Stimulated activated CD4-positive, alpha-beta T cell treated with anti-CD3 and anti-CD28 coated beads, Interleukin-15, amount 100 ng/mL, for 48 hours (primary cell): ENCODE measurements around the gene AHRR.
"Not testable (repeated sequence)": the region's sequence is repeated elsewhere in the genome, so short reads cannot be mapped to it uniquely, and the experiment has no call there.

Source experiments
- DNase-seq, 2 donors: peaks; one replicate each; pipeline ENCODE4 v3.0.0-alpha.2; 2020; ENCODE audit warnings: low read depth in 2 of 2

AHRR gene

DNA sequence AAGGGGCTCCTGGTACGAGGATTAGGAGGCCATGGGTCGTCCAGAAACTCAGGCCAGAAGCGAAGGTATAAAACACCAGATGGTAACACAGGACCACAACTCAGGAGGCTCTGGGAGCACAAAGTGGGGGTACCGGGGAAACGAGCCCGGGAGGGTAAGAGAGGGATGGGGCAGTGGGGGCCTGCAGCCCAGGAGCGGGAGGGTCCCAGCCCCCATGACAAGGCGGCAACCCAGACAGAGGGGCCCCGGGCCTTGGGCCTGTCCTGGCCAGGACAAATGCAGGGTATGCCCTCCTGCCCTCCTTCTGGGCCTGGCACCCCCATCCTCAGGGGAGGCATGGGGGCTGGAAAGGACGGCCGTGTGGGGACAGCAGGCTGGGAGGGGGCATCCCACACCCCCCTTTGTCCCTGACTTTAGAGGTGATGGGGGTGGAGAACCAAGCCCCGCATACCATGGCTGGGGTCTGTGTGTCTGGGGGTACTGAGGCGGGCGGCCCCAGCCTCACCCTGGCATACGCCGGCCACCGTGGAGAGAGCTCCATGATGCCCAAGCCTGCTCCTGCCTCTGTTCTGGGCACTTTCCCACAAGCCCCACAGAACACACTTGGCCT, 74.5 kb downstream of the AHRR start:
- no peak for DNase-seq

GRCh38 chr5:396531-396961, 75.0 kb downstream of the AHRR start:
- DNase-seq = no peak

- not testable (repeated sequence) for DNase-seq
Measured at GRCh38 chr5:398141-398474, 76.6 kb downstream of the AHRR start.

GRCh38 chr5:398475-399295, 77.2 kb downstream of the AHRR start:
- DNase-seq = no peak

GRCh38 chr5:399296-400281, 78.1 kb downstream of the AHRR start:
- DNase-seq = peak; percentile 35 to 39

DNA sequence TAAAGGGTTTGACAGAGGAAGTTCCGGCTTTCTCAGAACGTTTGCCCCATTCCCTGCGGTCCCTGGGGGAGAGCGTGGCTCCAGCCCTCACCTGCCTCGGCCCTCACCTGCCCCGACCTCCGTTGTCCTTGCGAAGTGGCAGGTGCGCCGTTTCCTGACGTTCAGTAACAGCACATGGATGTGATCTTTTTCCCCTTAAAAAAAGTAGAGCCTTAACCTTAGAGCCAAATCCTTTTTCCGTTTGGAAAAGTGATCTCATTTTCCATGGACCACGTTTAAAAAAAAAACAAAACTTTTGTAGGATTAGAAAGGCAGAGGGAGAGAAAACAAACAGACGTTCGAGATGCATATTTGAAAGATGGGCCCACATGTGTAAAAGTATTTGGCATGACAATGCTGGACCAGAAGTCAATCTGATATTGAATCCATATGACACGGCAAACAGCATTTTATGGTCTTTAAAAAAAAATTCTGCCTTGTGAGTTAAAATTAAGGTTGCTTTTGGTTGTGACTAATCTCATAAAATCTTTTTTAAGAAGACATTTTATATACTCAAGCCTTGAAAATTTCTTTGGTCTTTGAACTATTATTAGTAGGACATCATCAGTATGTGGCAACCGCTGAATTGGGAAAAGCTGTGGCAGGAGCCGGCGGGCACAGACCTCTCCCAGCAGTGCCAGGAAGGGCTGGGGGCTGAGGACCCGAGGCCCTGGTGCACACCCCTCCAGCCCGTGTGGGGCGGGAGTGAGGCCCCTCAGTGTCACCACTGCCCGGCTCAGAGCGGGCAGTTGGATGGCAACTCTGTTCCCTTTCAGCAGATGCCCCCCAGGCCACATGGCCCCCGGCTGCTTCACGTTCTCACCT, 79.0 kb downstream of the AHRR start:
- DNase-seq = no peak

GRCh38 chr5:401146-402034, 79.9 kb downstream of the AHRR start:
- no peak for DNase-seq

- DNase-seq = not testable (repeated sequence)
Measured at GRCh38 chr5:402219-402614, 80.7 kb downstream of the AHRR start.

GRCh38 chr5:402615-403359, 81.3 kb downstream of the AHRR start:
- no peak for DNase-seq

DNA sequence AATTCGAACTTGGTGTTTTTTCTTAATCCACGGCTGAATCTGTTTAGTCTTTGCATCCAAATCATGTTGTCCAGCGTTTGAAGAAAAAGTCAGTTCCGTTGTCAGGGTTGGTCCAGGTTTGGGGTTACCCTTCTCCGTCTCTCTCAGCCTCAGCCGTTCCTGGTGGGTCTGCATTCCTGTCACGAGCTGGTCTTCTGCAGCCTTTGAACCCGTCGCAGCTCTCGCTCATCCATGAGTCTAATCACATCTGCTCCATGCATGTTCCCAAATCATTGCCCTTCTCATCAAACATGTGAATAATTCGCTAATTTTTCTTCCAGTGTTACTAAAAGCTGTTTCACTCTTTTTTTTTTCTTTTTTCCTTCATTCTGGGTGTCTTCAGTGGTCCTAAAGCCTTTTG, 82.5 kb downstream of the AHRR start:
- DNase-seq = no peak

DNA sequence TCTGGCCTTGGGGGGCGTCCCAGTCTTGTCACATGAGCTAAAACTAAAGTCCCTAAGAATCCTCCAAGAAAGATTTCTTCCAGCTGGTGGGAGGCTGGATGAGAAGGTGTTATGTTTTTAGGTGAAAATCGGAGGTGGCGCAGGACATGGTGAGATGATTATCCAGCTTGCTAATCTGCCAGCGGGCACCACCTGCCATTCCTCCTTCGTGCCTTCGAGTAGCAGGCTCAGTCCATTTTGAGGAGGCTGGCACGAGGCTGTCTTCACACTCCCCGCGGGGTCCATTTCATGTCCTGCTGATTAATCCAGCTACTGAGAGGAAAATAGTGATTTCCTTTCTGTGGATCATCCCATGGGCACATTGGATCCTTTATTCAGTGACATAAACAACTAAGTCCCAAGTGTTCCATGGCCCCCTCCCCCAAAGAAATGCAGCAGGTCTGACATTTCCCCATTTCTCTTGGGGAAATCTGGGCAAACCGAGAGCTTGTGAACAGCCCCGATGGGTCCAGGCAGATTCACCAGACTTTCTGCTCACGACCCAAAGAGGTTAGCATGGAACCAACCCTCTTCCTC, 83.2 kb downstream of the AHRR start:
- no peak for DNase-seq

- no peak for DNase-seq
Measured at GRCh38 chr5:405421-405820, 83.9 kb downstream of the AHRR start.

DNA sequence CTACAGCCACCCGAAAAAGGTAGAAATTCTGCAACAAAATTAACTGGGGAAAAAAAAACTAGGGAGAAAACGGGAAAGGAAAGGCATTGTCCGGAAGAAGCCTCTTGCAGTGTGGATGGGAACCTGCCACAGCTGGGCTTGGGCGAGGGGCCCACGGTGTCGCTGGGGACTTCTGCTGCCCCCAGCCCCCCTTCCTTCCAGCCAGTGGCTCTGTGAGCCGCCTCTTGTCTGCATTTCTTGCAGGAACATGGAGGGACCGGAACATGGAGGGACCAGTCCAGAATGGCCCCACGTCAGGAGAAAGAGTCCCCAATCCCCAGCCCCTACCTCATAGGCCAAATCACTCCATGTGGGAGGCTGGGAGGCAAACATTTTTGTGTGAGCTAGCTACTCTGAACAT, 84.5 kb downstream of the AHRR start:
- no peak for DNase-seq

DNA sequence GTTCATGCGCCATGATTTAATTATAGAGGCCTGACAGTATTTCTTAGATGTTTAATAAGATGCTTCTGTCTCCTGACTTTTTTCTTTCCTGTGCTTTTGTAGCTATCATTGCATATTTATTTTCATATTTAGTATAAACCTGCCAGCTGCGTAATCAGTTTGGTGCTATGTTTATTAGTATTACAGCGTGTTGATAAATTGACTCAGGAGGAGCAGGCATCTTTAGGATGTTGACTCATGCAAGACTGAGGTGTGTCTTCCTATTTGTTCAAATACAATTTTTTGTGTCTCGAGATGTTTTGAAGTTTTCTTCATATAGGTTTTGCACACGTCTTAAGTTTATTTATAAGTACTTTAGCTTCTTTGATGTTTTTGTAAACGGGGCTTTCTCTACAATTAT, 85.5 kb downstream of the AHRR start:
- DNase-seq = no peak

DNA sequence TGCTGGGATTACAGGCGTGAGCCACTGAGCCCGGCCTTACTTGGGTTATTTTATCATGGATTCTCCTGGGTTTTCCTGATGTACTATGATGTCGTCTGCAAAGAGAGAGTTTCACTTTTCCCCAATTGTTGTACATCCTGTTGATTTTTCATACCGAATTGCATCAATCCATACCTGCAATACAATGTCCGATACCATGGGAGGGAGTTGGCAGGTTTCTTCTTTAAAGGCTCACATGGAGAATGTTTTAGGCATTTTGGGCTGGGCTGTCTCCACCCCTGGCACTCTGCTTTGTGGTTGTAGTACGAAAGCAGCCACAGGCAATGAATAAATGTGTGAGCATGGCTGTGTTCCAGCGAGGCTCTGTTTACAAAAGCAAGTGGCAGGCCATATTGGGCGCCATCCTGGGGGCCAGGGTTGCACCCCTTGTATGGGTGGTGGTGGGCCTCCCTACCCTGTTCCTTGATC, 86.3 kb downstream of the AHRR start:
- no peak for DNase-seq

- DNase-seq = no peak
Measured at GRCh38 chr5:410911-411517, 89.5 kb downstream of the AHRR start.

GRCh38 chr5:411728-412127, 90.2 kb downstream of the AHRR start:
- DNase-seq = peak in 1 of 2 donors; percentile 36
